Panc1 (cell line): ENCODE measurements around the gene STOML2. TPM values are rescaled to one million over a fixed set of nuclear protein-coding genes. Genes with fewer than 3 reads are reported as not detected.

Experiments used
- ATAC-seq: fragments of 200-7000 bp; cut with Tn5 transposase; 2 replicates; pipeline ENCODE4 v1.9.1; 2020; ENCODE audit warnings: mild to moderate bottlenecking, moderate library complexity
- BruUV-seq: library from RNA; stranded (reverse); fragments of 400-500 nt; replicated peaks from 2 replicates; lab custom pipeline; 2021; lab: Mats Ljungman, UMichigan
- CTCF ChIA-PET: fragments of 300-600 bp; sonication (Branson Sonifier 250); formaldehyde crosslinking; loops from one replicate; lab custom pipeline; 2022; ENCODE audit warnings: antibody characterized with exemption; lab: Charles Lee
- POLR2A ChIA-PET: fragments of 300-600 bp; sonication (Branson Sonifier 250); formaldehyde crosslinking; loops from one replicate; lab custom pipeline; 2022; ENCODE audit warnings: antibody characterized with exemption; lab: Charles Lee
- DNase-seq: peaks from one replicate; pipeline ENCODE4 v3.0.0-alpha.2; 2010; ENCODE audit warnings: low read depth, low spot score
- H3K27ac ChIP-seq: 2 replicates; pipeline ENCODE4 v1.5.1; 2011; ENCODE audit warnings: mild to moderate bottlenecking, low read length, inconsistent platforms
- H3K27me3 ChIP-seq: fragments of 200-500 bp; sonication (Bioruptor generic); 2 replicates; pipeline ENCODE4 v1.6.0; 2014; ENCODE audit warnings: low read length, inconsistent platforms; ENCODE audit not compliant: control insufficient read depth, insufficient read depth
- H3K36me3 ChIP-seq: fragments of 200-500 bp; sonication (Bioruptor generic); 2 replicates; pipeline ENCODE4 v1.5.1; 2014; ENCODE audit warnings: inconsistent platforms, mild to moderate bottlenecking, low read length, moderate library complexity; ENCODE audit not compliant: control insufficient read depth, insufficient read depth
- H3K4me1 ChIP-seq: 2 replicates; pipeline ENCODE4 v1.5.1; 2011; ENCODE audit warnings: inconsistent platforms, mild to moderate bottlenecking, low read length, moderate library complexity; ENCODE audit not compliant: control insufficient read depth, insufficient read depth
- H3K4me3 ChIP-seq, 2 experiments: 2 replicates each; pipeline ENCODE4 v1.5.1; 2011 to 2012; ENCODE audit warnings: low read depth in 2 of 2, low read length in 2 of 2, mild to moderate bottlenecking in 2 of 2, inconsistent platforms in 1 of 2, moderate library complexity in 1 of 2
- H3K9me3 ChIP-seq: fragments of 200-500 bp; sonication (Bioruptor generic); 2 replicates; pipeline ENCODE4 v1.5.1; 2014; ENCODE audit warnings: low read depth, mild to moderate bottlenecking, inconsistent platforms, low read length, moderate library complexity; ENCODE audit not compliant: control insufficient read depth, insufficient read depth
- CTCF ChIP-seq: fragments of 450-650 bp; IDR thresholded peaks from 2 replicates; pipeline ENCODE4 v1.5.1; 2017; ENCODE audit warnings: mild to moderate bottlenecking
- POLR2AphosphoS5 ChIP-seq: IDR thresholded peaks from 2 replicates; pipeline ENCODE4 v1.6.1; 2012; ENCODE audit warnings: mild to moderate bottlenecking, low read depth, low read length, moderate library complexity
- REST ChIP-seq, 2 experiments: IDR thresholded peaks; 2 replicates each; pipeline ENCODE4 v1.6.1; 2011 to 2012; ENCODE audit warnings: low read depth in 2 of 2, control low read depth in 1 of 2, low read length in 1 of 2, mild to moderate bottlenecking in 1 of 2, moderate library complexity in 1 of 2; ENCODE audit not compliant: insufficient read depth in 1 of 2
- SIN3A ChIP-seq: IDR thresholded peaks from 2 replicates; pipeline ENCODE4 v1.6.1; 2012; ENCODE audit warnings: low read depth, mild to moderate bottlenecking, low read length, moderate library complexity, borderline replicate concordance; ENCODE audit not compliant: insufficient read depth
- TCF7L2 ChIP-seq: IDR thresholded peaks from 2 replicates; pipeline ENCODE4 v1.6.1; 2011; ENCODE audit warnings: mild to moderate bottlenecking, low read depth, low read length, inconsistent platforms
- in situ Hi-C: cut with HindIII; loops from 2 replicates; pipeline ENCODE4 v1.10.0; 2016; ENCODE audit warnings: low sequenced_read_pairs, low pct_unique_long_range_greater_than_20kb
- intact Hi-C: fragments of 100-400 bp; cut with micrococcal nuclease; formaldehyde crosslinking; loops from one replicate; pipeline ENCODE4 v1.10.0; 2022; ENCODE audit not compliant: unreplicated experiment
- total RNA-seq: library from RNA; stranded (reverse); gene quantifications from one replicate; pipeline ENCODE4 v1.2.1, GENCODE V29; 2021; ENCODE audit not compliant: unreplicated experiment

Gene STOML2
- total RNA-seq, 1 experiment from 2014 or later, result 264 TPM

- CTCF ChIA-PET, result no interaction called here
- ATAC-seq (no peak), DNase-seq (no peak)
- in situ Hi-C loops (no loop called here), intact Hi-C loops (no loop called here)
- H3K27me3 ChIP-seq, result no peaks in the 10 kb centered on the region
- H3K4me3 ChIP-seq, result no peak overlapping the region
- H3K9me3 ChIP-seq, result no peaks in the 10 kb centered on the region
- POLR2A ChIA-PET, result interaction anchor here (1.3 kb wide), 1 partner anchor 11 kb away, joined by 6 read pairs; the partner anchor contains the start of gene FANCG
- H3K36me3 ChIP-seq, result no peaks in the 10 kb centered on the region
- no peak overlapping the region for H3K27ac ChIP-seq
- no TSS peak for BruUV-seq
- H3K4me1 ChIP-seq, result peaks cover 3% of the 10 kb centered on the region; the same call in 1 of the 2 replicates
- TF ChIP-seq TCF7L2, result no peak
- no peak for TF ChIP-seq SIN3A
- TF ChIP-seq CTCF, result no peak
- TF ChIP-seq REST (IDR thresholded peaks at IDR 0.05; ENCODE audit: insufficient read depth in 1 of 2, low read depth in 2 of 2, low read length in 1 of 2), result no peak
- TF ChIP-seq POLR2AphosphoS5, result no peak
These were observed 11.4 kb downstream of the STOML2 start for GRCh38 chr9:35091536-35091935.

- Histone ChIP-seq H3K36me3 (no peaks in the 10 kb centered on the region), H3K9me3 (no peaks in the 10 kb centered on the region), H3K4me1 (no peaks in the 10 kb centered on the region), H3K4me3 (no peak overlapping the region), H3K27me3 (no peaks in the 10 kb centered on the region), H3K27ac (no peak overlapping the region)
- ATAC-seq (no peak), DNase-seq (no peak)
- intact Hi-C loops, result no loop called here
- in situ Hi-C loops, result no loop called here
- ChIA-PET POLR2A (no interaction called here), CTCF (no interaction called here)
- no peak for TF ChIP-seq CTCF
- no peak for TF ChIP-seq REST (IDR thresholded peaks at IDR 0.05; ENCODE audit: insufficient read depth in 1 of 2, low read depth in 2 of 2, low read length in 1 of 2)
- no peak for TF ChIP-seq SIN3A
- TF ChIP-seq TCF7L2, result no peak
- no peak for TF ChIP-seq POLR2AphosphoS5
- no TSS peak for BruUV-seq
These were observed 13.5 kb downstream of the STOML2 start for GRCh38 chr9:35089434-35089833.
